SK-N-SH (cell line): Measurements from ENCODE around the gene SCT.

Experiments
- CTCF ChIP-seq: fragments of 200-600 bp; sonication (generic); IDR thresholded peaks from 2 replicates; pipeline ENCODE4 v1.6.1; 2017; ENCODE audit warnings: antibody characterized with exemption, mild to moderate bottlenecking, moderate library complexity
- EP300 ChIP-seq, 2 experiments: IDR thresholded peaks; 2 replicates each; pipeline versions ENCODE4 v1.4.0 to v1.6.1; 2012; ENCODE audit warnings: borderline replicate concordance in 1 of 2, low read depth in 1 of 2, low read length in 1 of 2
- POLR2AphosphoS5 ChIP-seq: IDR thresholded peaks from 2 replicates; pipeline ENCODE4 v1.6.1; 2012; ENCODE audit warnings: low read depth, low read length
- SMC3 ChIP-seq: IDR thresholded peaks from 2 replicates; pipeline ENCODE4 v1.6.1; 2012; ENCODE audit warnings: low read depth, low read length, improper control_type of control experiment
- USF1 ChIP-seq: IDR thresholded peaks from 2 replicates; pipeline ENCODE4 v1.4.0; 2012; ENCODE audit warnings: low read depth, borderline replicate concordance
- USF2 ChIP-seq: fragments of 150-350 bp; IDR thresholded peaks from 2 replicates; pipeline ENCODE4 v1.6.1; 2017; ENCODE audit warnings: antibody characterized with exemption, low read length, low read depth, borderline replicate concordance
- YY1 ChIP-seq: IDR thresholded peaks from 2 replicates; pipeline ENCODE4 v1.4.0; 2012; ENCODE audit warnings: low read depth, mild to moderate bottlenecking

DNA sequence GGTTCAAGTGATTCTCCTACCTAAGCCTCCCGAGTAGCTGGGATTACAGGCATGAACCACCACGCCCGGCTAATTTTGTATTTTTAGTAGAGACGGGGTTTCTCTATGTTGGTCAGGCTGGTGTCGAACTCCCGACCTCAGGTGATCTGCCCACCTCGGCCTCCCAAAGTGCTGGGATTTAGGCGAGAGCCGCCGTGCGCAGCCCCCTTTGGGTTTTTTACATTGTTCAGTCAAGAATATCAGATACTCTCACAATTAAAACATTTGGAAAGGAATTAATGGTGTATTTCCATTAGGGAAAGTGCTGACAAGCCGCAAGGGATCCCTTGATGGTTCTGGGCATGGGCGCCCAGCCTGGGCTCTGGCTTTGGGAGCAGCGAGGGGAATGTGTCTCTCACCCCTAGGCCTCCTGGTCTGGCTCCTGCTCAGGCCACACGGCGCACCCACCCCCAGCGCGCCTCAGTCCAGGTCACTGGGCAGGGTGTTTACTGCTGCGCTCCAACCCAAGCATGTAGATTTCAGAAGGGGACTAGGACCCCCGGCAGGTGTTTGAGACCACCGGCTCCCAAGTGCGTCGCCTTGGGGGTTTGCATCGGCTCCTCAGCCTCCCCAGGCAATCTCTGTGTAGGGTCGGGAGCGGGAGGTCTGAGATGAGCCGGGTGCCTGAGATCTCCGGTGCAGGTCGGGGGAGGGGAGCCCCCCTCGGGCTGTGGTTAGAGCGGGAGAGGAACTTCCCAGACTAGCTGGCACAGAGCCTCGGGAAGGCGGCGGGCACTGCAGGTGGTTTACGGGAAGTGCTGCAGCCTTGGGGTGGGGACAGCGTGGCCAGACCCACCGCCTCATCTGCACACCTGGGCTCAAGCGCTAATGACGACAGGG lies 10.4 kb downstream of the SCT start:
- TF ChIP-seq CTCF (no peak), USF1 (no peak), EP300 (IDR thresholded peaks at IDR 0.05; ENCODE audit: borderline replicate concordance in 1 of 2, low read depth in 1 of 2, low read length in 1 of 2) (no peak), YY1 (no peak), USF2 (no peak), POLR2AphosphoS5 (no peak), SMC3 (no peak)
